GM06990 (cell line): ENCODE results near the gene COL19A1.

ENCODE experiments used
- DNase-seq: peaks from one replicate; pipeline ENCODE4 v3.0.0-alpha.2; 2011; ENCODE audit not compliant: insufficient read length; ENCODE audit errors: extremely low read depth
- H3K27me3 ChIP-seq: replicated peaks from 2 replicates; pipeline ENCODE4 v1.6.0; 2011; ENCODE audit warnings: low read length; ENCODE audit not compliant: control insufficient read depth, insufficient read depth
- H3K36me3 ChIP-seq: 2 replicates; pipeline ENCODE4 v1.5.1; 2011; ENCODE audit warnings: low read length; ENCODE audit not compliant: control insufficient read depth, insufficient read depth
- H3K4me3 ChIP-seq: replicated peaks from 2 replicates; pipeline ENCODE4 v1.5.1; 2011; ENCODE audit warnings: low read depth, mild to moderate bottlenecking, control low read depth, low read length
- TF ChIP-seq, protein P1 (sequence below): IDR thresholded peaks from 2 replicates; pipeline ENCODE4 v1.5.1; 2011; ENCODE audit warnings: low read length, control low read depth, mild to moderate bottlenecking, inconsistent platforms; ENCODE audit not compliant: insufficient read depth, poor library complexity, severe bottlenecking

COL19A1 gene

DNA sequence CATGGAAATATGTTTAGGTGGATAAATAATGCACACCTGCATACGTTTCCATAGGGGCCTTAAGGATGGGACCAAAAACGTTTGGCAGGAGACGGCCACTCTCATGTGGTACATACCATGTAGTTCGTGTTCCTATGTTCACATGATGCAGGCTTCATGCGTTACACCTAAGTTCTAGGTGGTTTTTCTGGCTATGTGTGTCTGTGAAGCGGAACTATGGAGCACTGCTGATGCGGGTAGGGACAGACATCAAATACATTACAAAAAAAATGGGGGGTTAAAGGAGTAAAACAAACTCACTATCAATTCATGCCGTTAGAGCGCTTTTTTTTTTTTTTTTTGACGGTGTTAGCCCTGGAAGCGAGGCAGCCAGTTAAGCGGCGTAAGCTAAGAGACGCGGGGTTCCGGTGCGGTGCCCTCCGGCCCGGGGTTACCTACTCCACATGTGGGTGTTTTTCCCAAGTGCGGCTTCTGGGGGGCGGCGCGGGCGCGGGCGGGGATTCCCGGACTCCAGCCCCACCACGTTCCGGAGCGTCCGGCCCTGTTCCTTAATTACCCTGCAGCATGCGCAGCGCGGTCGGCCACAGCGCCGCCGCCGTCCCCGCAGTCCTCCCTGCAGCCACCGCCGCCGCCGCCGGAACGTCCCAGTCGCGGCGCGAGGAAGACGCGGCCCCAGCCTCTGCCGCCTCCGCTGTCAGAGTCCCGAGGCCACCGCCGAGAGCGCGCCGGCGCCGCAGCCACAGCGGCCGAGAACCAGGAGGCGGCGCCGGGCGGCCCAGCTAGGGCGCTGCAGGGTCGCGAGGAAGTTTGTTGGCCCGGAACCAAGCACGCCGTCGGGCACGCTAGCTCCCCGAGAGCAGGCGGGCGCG lies 648 bp downstream of the COL19A1 start:
- Histone ChIP-seq H3K27me3 (no peaks in the 10 kb centered on the region), H3K4me3 (peak overlapping the region; percentile 67), H3K36me3 (no peaks in the 10 kb centered on the region)
- DNase-seq = peak; percentile 87
- TF ChIP-seq, protein P1, sequence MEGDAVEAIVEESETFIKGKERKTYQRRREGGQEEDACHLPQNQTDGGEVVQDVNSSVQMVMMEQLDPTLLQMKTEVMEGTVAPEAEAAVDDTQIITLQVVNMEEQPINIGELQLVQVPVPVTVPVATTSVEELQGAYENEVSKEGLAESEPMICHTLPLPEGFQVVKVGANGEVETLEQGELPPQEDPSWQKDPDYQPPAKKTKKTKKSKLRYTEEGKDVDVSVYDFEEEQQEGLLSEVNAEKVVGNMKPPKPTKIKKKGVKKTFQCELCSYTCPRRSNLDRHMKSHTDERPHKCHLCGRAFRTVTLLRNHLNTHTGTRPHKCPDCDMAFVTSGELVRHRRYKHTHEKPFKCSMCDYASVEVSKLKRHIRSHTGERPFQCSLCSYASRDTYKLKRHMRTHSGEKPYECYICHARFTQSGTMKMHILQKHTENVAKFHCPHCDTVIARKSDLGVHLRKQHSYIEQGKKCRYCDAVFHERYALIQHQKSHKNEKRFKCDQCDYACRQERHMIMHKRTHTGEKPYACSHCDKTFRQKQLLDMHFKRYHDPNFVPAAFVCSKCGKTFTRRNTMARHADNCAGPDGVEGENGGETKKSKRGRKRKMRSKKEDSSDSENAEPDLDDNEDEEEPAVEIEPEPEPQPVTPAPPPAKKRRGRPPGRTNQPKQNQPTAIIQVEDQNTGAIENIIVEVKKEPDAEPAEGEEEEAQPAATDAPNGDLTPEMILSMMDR = peak; percentile 17

DNA sequence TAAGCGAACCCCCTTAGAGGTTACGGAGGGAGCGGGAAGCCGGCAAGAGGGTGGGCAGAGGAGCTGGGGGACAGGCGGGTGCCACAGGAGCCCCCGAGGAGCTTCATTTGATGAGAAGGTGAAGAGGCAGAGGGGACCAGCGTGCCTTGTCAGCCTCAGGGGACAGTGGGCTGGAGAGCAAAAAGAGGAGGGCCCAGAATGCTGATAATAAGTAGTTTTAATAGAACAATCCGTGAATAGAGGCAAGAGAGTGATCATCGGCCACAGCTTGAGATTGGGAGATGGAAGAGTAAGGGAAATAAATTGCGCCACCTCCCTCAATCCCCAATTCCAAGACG lies 1.3 kb downstream of the COL19A1 start:
- peak overlapping the region; percentile 67 for H3K4me3 ChIP-seq
- TF ChIP-seq, protein P1 = no peak
- no peak for DNase-seq
- no peaks in the 10 kb centered on the region for H3K27me3 ChIP-seq
- no peaks in the 10 kb centered on the region for H3K36me3 ChIP-seq

DNA sequence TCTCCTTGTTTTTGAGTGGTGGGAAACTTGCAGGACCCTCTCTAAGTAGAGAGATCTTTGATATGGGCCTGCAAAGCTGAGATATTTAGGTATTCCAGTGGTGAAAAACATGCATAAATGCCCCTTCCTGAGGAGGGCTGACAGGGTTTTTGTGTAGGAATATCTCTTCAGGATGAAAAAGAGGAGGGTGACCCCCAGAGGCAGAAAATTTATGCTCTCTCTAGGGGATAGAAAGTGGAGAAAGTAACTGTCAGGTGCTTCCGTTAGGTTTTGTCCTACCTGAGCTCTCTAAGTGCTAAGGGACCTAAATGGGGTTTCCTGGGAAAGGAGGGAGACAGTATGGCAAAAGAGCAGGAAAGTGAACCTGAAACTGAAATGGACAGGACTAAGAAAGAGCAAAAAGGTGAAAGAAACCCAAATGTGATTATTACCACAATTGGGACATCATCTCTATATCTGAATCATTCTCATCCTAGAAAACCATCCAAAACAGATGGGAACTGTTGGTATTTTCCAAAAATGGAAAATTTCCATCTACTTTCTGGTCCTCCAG lies 2.0 kb downstream of the COL19A1 start:
- DNase-seq = no peak
- H3K4me3 ChIP-seq = peak overlapping the region; percentile 67
- H3K27me3 ChIP-seq = no peaks in the 10 kb centered on the region
- TF ChIP-seq, protein P1 = peak; percentile 23
- no peaks in the 10 kb centered on the region for H3K36me3 ChIP-seq

DNA sequence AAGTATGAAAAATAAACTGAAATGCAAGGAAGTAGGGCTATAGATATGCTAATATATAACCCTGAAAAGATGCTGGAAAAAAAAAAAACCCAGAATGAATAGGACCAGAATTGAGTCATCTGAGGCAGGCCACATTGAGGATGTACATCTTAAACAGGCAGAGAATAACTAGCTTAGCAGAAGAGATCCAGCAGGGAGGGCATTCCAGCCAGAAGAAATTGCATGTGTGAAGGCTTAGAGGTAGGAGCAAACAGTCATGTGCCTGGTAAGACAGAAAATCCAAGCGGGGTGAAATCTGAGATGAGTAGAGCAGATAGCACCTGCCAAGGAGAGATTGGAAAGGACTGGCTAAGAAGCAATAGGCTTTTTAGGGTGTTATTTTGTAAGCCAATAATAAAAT lies 2.6 kb downstream of the COL19A1 start:
- Histone ChIP-seq H3K27me3 (no peaks in the 10 kb centered on the region), H3K36me3 (no peaks in the 10 kb centered on the region), H3K4me3 (no peak overlapping the region)
- no peak for DNase-seq
- TF ChIP-seq, protein P1 = no peak

DNA sequence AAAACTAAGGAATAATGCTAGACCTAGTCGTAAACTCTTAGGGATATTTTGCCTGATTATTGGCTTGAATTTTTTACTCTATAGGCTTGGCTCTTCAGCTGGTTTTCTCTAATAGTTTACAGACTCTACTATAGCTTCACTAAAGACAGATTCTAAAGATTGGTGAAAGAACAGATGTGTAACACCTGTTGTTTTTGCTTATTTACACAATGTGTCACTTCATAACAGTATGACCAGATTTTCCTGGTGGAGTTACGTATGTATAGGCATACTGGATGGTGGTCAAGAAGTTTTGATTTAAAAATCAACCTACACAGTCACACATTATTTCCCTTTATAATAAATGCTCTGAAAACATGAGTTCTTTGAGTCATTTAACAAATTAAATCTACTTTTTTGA lies 4.8 kb downstream of the COL19A1 start:
- TF ChIP-seq, protein P1 = no peak
- Histone ChIP-seq H3K36me3 (no peaks in the 10 kb centered on the region), H3K27me3 (no peaks in the 10 kb centered on the region), H3K4me3 (no peak overlapping the region)
- DNase-seq = no peak
